ENCODE results near the gene PRXL2B.
"Not testable (repeated sequence)": the region's sequence is repeated elsewhere in the genome, so short reads cannot be mapped to it uniquely, and the experiment has no call there.

PRXL2B gene

DNA sequence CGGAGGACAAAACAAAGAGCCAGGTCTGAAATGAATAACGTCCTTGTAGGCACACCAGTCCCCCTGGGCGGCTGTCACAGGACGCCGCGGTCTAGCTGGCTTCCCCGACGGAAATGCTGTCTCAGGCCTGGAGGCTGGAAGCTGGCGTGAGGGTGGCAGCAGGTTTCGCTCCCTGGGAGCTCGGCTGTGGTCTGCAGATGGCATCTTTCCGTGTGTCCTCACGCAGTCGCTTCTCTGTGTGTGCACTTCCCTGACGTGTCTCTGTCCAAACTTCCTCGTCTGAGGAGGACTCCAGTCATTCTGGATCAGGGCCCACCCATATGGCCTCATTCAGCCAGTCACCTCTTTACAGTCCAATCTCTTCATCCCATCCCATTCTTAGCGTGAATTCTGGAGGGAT is 16.2 kb upstream of the PRXL2B start:
- TF ChIP-seq, protein P1, sequence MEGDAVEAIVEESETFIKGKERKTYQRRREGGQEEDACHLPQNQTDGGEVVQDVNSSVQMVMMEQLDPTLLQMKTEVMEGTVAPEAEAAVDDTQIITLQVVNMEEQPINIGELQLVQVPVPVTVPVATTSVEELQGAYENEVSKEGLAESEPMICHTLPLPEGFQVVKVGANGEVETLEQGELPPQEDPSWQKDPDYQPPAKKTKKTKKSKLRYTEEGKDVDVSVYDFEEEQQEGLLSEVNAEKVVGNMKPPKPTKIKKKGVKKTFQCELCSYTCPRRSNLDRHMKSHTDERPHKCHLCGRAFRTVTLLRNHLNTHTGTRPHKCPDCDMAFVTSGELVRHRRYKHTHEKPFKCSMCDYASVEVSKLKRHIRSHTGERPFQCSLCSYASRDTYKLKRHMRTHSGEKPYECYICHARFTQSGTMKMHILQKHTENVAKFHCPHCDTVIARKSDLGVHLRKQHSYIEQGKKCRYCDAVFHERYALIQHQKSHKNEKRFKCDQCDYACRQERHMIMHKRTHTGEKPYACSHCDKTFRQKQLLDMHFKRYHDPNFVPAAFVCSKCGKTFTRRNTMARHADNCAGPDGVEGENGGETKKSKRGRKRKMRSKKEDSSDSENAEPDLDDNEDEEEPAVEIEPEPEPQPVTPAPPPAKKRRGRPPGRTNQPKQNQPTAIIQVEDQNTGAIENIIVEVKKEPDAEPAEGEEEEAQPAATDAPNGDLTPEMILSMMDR (IDR thresholded peaks at IDR 0.05; ENCODE audit: extremely low read depth, missing control alignments), result no peak
- DNase-seq (ENCODE audit: low spot score), result no peak

DNA sequence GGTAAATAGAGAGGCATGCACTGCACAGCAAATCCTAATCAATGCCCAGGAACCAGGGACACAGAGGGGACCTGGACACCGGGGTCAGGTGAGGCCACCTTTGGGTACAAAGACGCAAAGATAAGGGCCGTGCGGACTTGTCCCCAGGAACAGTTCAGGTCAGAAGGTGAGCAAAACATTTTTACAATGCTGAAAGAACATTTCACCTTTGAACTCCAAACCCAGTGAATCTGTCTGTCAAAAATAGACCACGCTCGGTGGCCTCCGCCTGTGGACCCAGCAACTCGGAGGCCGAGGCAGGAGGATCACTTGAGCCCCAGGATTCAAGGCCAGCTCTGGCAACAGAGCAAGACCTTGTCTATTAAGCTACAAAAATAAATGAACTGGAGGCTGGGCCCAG is 15.2 kb upstream of the PRXL2B start:
- DNase-seq (ENCODE audit: low spot score), result no peak
- TF ChIP-seq, protein P1 (IDR thresholded peaks at IDR 0.05; ENCODE audit: extremely low read depth, missing control alignments), result no peak

DNA sequence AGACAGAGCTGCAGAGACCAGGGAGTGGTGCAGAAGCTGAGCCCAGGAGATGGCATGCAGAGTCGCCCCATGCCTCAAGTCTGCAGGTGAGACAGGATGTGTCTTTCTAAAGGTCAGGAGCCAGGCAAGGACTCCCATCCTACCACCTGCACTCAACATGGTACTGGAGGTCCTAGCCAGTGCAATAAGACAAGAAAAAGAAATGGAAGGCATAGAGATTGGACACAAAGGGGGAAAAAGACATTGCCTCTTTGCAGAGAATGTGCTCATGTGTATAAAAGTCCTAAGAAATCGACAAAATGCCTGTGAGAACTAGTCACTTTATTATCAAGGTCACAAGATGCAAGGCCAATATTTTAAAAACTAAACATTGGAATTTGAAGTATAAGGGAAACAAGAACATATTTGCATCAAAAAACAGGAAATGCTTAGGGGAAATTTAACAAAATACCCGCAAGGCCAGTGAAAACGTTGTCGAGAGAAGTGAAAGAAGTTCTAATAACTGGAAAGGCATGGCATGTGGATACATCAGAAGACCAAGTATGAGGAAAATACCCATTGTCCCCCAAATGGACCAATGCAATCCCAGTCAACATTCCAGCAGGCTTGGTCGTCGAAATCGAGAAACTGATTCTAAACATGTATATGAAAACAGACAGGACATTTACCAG is 13.2 kb upstream of the PRXL2B start:
- TF ChIP-seq, protein P1 (IDR thresholded peaks at IDR 0.05; ENCODE audit: extremely low read depth, missing control alignments), result no peak
- DNase-seq (ENCODE audit: low spot score), result no peak

DNA sequence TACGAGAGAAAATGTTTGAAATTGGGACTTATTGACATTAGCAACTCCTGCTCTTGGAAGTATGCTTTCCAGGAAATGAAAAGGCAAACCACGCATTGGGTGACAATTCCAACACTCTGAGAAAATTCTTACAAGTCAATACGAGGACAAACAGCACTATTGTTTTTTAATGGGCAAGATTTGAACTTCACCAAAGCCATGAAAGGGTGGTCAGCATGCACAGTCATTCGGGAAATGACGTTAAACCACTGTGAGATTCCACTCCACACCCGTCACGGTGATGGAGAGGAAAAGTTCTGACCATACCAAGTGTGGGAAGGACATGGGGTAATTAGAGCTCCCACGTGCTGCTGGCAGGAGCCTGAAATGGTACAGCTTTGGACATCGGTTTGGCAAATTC is 12.2 kb upstream of the PRXL2B start:
- no peak for DNase-seq (ENCODE audit: low spot score)

DNA sequence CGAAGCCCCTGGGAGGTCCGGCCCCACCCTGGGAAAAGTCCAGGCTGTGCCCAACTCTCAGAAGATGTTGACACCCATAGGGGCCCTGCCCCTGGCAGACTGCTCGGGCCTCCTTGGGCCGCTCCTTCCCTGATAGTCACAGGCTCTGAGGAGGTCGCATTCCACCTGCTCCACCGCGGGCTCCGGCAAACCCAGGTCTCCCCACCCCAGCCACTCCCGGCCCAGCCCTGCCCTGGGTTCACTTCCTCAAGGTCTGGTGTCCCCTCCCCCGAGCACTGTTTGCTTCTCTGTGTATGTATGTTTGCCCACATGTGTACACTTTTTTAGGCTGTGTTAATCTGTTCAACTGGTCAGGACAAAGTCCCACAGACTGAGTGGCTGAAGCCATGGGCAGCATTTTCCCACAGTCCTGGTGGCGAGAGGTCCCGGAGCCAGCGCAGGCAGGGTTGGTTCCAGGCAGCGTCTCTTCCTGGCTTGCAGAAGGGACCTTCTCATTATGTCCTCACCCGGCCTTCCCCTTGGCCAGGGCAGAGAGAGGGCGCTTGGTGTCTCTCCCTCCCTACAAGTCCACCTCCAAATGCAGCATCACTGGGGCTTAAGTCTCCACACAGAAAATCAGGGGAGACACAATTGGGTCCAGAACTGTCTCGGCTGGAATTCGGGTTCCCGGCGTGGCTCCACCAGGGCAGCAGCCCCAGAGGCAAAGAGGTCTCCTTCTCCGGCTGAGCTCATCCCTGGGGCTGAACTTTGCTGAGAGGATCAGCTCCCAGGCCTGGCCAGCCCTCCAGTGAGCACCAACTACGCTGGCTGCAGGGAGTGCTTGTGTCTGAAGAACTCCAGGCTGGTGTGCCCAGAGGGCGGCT is 10.5 kb upstream of the PRXL2B start:
- TF ChIP-seq, protein P1 (IDR thresholded peaks at IDR 0.05; ENCODE audit: extremely low read depth, missing control alignments), result no peak
- no peak for DNase-seq (ENCODE audit: low spot score)

More for the DNA sequence above, 12.2 kb upstream of the PRXL2B start:
- TF ChIP-seq, protein P1 (IDR thresholded peaks at IDR 0.05; ENCODE audit: extremely low read depth, missing control alignments), result no peak

DNA sequence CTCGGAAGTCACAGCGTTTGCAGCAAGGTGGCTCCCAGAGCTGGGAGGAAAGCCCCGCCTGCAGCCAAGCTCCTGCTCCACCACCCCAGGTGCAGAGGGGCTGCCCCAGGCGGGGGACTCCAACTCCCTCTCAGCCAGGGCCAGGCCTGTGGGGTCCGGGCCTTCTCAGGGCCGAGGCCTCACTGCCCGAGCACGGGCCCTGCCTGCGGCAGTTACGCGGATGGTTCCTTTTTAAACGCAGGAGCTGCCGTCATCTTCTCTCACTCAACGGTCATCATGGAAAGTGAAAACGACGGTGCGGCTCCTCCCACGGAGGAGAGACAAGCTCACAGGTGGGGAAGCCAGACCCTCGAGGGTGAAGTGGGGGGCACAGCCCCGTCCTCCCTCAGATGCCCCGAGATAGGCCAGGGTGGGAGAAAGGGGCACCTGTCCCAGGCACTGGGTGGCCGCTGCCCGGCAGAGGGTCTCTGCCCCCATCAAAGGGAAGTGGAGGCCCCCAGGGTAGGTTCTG is 9.0 kb upstream of the PRXL2B start:
- not testable (repeated sequence) for DNase-seq (ENCODE audit: low spot score)

DNA sequence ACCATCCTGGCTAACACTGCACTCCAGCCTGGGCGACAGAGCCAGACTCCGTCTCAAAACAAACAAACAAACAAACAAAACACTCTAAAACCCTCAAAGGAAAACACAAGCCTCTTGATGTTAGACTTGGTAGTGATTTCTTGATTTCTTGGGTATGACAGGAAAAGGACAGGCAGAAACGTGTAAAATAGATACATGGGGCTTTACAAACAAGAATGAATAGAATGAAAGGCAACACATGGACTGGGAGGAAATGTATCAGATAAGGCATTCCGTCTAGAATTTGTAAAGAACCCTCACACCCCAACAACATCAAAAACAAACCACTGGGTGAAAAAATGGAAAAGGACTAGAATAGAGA is 7.8 kb upstream of the PRXL2B start:
- no peak for DNase-seq (ENCODE audit: low spot score)
- TF ChIP-seq, protein P1 (IDR thresholded peaks at IDR 0.05; ENCODE audit: extremely low read depth, missing control alignments), result no peak
